ENCODE data around the gene ABTB2.

The ABTB2 gene

GRCh38 chr11:34278175-34278574 is 79.6 kb downstream of the ABTB2 start:
- DNase-seq: no peak
- H3K9me3 ChIP-seq (ENCODE audit: insufficient read depth, low read length, severe bottlenecking): no peaks in the 10 kb centered on the region
- H3K9ac ChIP-seq (ENCODE audit: low read depth, low read length): no peak overlapping the region
- 0 out of 2 replicates have a peak, but pooled peaks cover 4% of the 10 kb centered on the region for H4K20me1 ChIP-seq (ENCODE audit: insufficient read depth, low read length)
- no peak overlapping the region for H3K4me2 ChIP-seq (ENCODE audit: insufficient read depth, low read length)
- H3K27me3 ChIP-seq (ENCODE audit: insufficient read depth, low read length, poor library complexity): peaks cover 9% of the 10 kb centered on the region
- TF ChIP-seq CTCF (IDR thresholded peaks at IDR 0.05; ENCODE audit: borderline replicate concordance, extremely low read depth, low read length, poor library complexity, severe bottlenecking) (no peak), EZH2 (IDR thresholded peaks at IDR 0.05; ENCODE audit: borderline replicate concordance, low read depth, low read length, severe bottlenecking) (no peak)
- no peak overlapping the region for H3K27ac ChIP-seq (ENCODE audit: low read length)
- H2AFZ ChIP-seq (ENCODE audit: low read depth, low read length): no peak overlapping the region
- no peak for ATAC-seq (ENCODE audit: insufficient read depth, low read depth)
- H3K4me1 ChIP-seq (ENCODE audit: insufficient read depth, low read length): no peaks in the 10 kb centered on the region
- no peaks in the 10 kb centered on the region for H3K79me2 ChIP-seq (ENCODE audit: insufficient read depth, low read length)
- no peaks in the 10 kb centered on the region for H3K36me3 ChIP-seq (ENCODE audit: insufficient read depth, low read length)
- H3K4me3 ChIP-seq (ENCODE audit: low read depth in 1 of 2, low read length in 2 of 2): no peak overlapping the region

- Histone ChIP-seq H3K9ac (ENCODE audit: low read depth, low read length) (no peak overlapping the region), H3K79me2 (ENCODE audit: insufficient read depth, low read length) (no peaks in the 10 kb centered on the region), H3K27ac (ENCODE audit: low read length) (no peak overlapping the region), H3K4me1 (ENCODE audit: insufficient read depth, low read length) (no peaks in the 10 kb centered on the region), H2AFZ (ENCODE audit: low read depth, low read length) (no peak overlapping the region), H3K27me3 (ENCODE audit: insufficient read depth, low read length, poor library complexity) (peaks cover 9% of the 10 kb centered on the region), H3K4me3 (ENCODE audit: low read depth in 1 of 2, low read length in 2 of 2) (no peak overlapping the region), H3K36me3 (ENCODE audit: insufficient read depth, low read length) (no peaks in the 10 kb centered on the region), H3K4me2 (ENCODE audit: insufficient read depth, low read length) (no peak overlapping the region), H3K9me3 (ENCODE audit: insufficient read depth, low read length, severe bottlenecking) (no peaks in the 10 kb centered on the region), H4K20me1 (ENCODE audit: insufficient read depth, low read length) (0 out of 2 replicates have a peak, but pooled peaks cover 4% of the 10 kb centered on the region)
- TF ChIP-seq CTCF (IDR thresholded peaks at IDR 0.05; ENCODE audit: borderline replicate concordance, extremely low read depth, low read length, poor library complexity, severe bottlenecking) (no peak), EZH2 (IDR thresholded peaks at IDR 0.05; ENCODE audit: borderline replicate concordance, low read depth, low read length, severe bottlenecking) (no peak)
- no peak for DNase-seq
- ATAC-seq (ENCODE audit: insufficient read depth, low read depth): no peak
These were observed 80.6 kb downstream of the ABTB2 start for GRCh38 chr11:34277171-34277570.

GRCh38 chr11:34276352-34276864 is 81.4 kb downstream of the ABTB2 start:
- DNase-seq: no peak
- Histone ChIP-seq H3K9ac (ENCODE audit: low read depth, low read length) (no peak overlapping the region), H3K4me3 (ENCODE audit: low read depth in 1 of 2, low read length in 2 of 2) (no peak overlapping the region), H3K27ac (ENCODE audit: low read length) (no peak overlapping the region), H4K20me1 (ENCODE audit: insufficient read depth, low read length) (0 out of 2 replicates have a peak, but pooled peaks cover 4% of the 10 kb centered on the region), H3K9me3 (ENCODE audit: insufficient read depth, low read length, severe bottlenecking) (no peaks in the 10 kb centered on the region), H3K79me2 (ENCODE audit: insufficient read depth, low read length) (no peaks in the 10 kb centered on the region), H3K4me2 (ENCODE audit: insufficient read depth, low read length) (no peak overlapping the region), H3K36me3 (ENCODE audit: insufficient read depth, low read length) (no peaks in the 10 kb centered on the region), H3K27me3 (ENCODE audit: insufficient read depth, low read length, poor library complexity) (peaks cover 9% of the 10 kb centered on the region), H3K4me1 (ENCODE audit: insufficient read depth, low read length) (no peaks in the 10 kb centered on the region), H2AFZ (ENCODE audit: low read depth, low read length) (no peak overlapping the region)
- no peak for ATAC-seq (ENCODE audit: insufficient read depth, low read depth)
- TF ChIP-seq EZH2 (IDR thresholded peaks at IDR 0.05; ENCODE audit: borderline replicate concordance, low read depth, low read length, severe bottlenecking) (no peak), CTCF (IDR thresholded peaks at IDR 0.05; ENCODE audit: borderline replicate concordance, extremely low read depth, low read length, poor library complexity, severe bottlenecking) (no peak)

Data from DND-41 (cell line).